ENCODE results near the gene TAC4. TPM values are rescaled to one million over a fixed set of nuclear protein-coding genes. Genes with fewer than 3 reads are reported as not detected.

The TAC4 gene
- polyA plus RNA-seq, 2 of the 4 experiments (the other 2 are of a cell fraction), result not detected

- ChIA-PET POLR2A (no interaction called here), CTCF (interaction anchor here (0.7 to 34.2 kb wide), 12 partner anchors 8 to 302 kb away, joined by 3 to 1602 read pairs (median 4); partner anchors contain the start of genes DLX3 and DLX4)
- DNase-seq (ENCODE audit: low read depth in 1 of 2, low spot score in 1 of 2), result no peak
- no peak overlapping the region for H3K4me2 ChIP-seq
- no peak for ATAC-seq
- H3K27ac ChIP-seq, result no peak overlapping the region
- H3K4me3 ChIP-seq, result no peak overlapping the region
- FAIRE-seq, result no peak
- H3K9me3 ChIP-seq, result no peaks in the 10 kb centered on the region
- no peaks in the 10 kb centered on the region for H3K4me1 ChIP-seq
- WGBS (ENCODE audit: missing lambda C conversion rate), result 89% methylated on average over 6 of the region's 6 CpGs
- TF ChIP-seq KDM1A (IDR thresholded peaks at IDR 0.05; ENCODE audit: low read depth) (no peak), POLR2AphosphoS2 (conservative IDR thresholded peaks at IDR 0.05; ENCODE audit: low read length) (no peak), CHD4 (IDR thresholded peaks at IDR 0.05; ENCODE audit: borderline replicate concordance) (no peak), ELK1 (IDR thresholded peaks at IDR 0.05; ENCODE audit: low read depth, low read length) (no peak), NR3C1 (IDR thresholded peaks at IDR 0.05) (no peak), HES2 (IDR thresholded peaks at IDR 0.05) (no peak), CBX2 (IDR thresholded peaks at IDR 0.05; ENCODE audit: borderline replicate concordance, low read depth) (no peak), POLR2A (IDR thresholded peaks at IDR 0.05; ENCODE audit: low read length) (no peak), BHLHE40 (IDR thresholded peaks at IDR 0.05; ENCODE audit: low read depth, low read length) (no peak), USF2 (IDR thresholded peaks at IDR 0.05) (no peak), RFX5 (IDR thresholded peaks at IDR 0.05) (no peak), MAZ (IDR thresholded peaks at IDR 0.05; ENCODE audit: borderline replicate concordance, low read depth, low read length) (no peak), MYC (IDR thresholded peaks at IDR 0.05; ENCODE audit: borderline replicate concordance, low read length) (no peak), PHF8 (IDR thresholded peaks at IDR 0.05; ENCODE audit: borderline replicate concordance, low read depth) (no peak), ESRRA (IDR thresholded peaks at IDR 0.05; ENCODE audit: borderline replicate concordance, low read length) (no peak), FOSL2 (IDR thresholded peaks at IDR 0.05) (no peak), FOSL2 (CRISPR knock-in tag; IDR thresholded peaks at IDR 0.05) (no peak), CEBPB (IDR thresholded peaks at IDR 0.05) (no peak)
Observed at GRCh38 chr17:49872754-49873377, 25.0 kb upstream of the TAC4 start.

GRCh38 chr17:49871211-49871610 lies 23.3 kb upstream of the TAC4 start:
- Histone ChIP-seq H3K4me2 (no peak overlapping the region), H3K4me1 (no peaks in the 10 kb centered on the region), H3K4me3 (no peak overlapping the region), H3K9me3 (no peaks in the 10 kb centered on the region), H3K27ac (no peak overlapping the region)
- ChIA-PET CTCF (interaction anchor here (1.0 to 34.2 kb wide), 8 partner anchors 8 to 217 kb away, joined by 3 to 1602 read pairs (median 5); partner anchors contain the start of genes DLX3 and DLX4), POLR2A (no interaction called here)
- 67% methylated on average over 6 of the region's 7 CpGs for WGBS (ENCODE audit: missing lambda C conversion rate)
- ATAC-seq (no peak), FAIRE-seq (no peak), DNase-seq (ENCODE audit: low read depth in 1 of 2, low spot score in 1 of 2) (no peak)
- TF ChIP-seq MAX (IDR thresholded peaks at IDR 0.05), result no peak
- no peak for TF ChIP-seq CBX2 (IDR thresholded peaks at IDR 0.05; ENCODE audit: borderline replicate concordance, low read depth)
- TF ChIP-seq E2F6 (IDR thresholded peaks at IDR 0.05; ENCODE audit: borderline replicate concordance, low read depth), result no peak
- no peak for TF ChIP-seq MAFK (IDR thresholded peaks at IDR 0.05; ENCODE audit: partially characterized antibody)
- TF ChIP-seq RARB (CRISPR knock-in tag; IDR thresholded peaks at IDR 0.05), result no peak
- TF ChIP-seq HES2 (IDR thresholded peaks at IDR 0.05), result no peak
- no peak for TF ChIP-seq POLR2AphosphoS2 (conservative IDR thresholded peaks at IDR 0.05; ENCODE audit: low read length)
- TF ChIP-seq RNF2 (IDR thresholded peaks at IDR 0.05; ENCODE audit: borderline replicate concordance, low read depth), result no peak
- no peak for TF ChIP-seq EHF (CRISPR knock-in tag; IDR thresholded peaks at IDR 0.05)
- no peak for TF ChIP-seq REST (IDR thresholded peaks at IDR 0.05)
- TF ChIP-seq SMC3 (IDR thresholded peaks at IDR 0.05), result no peak
- no peak for TF ChIP-seq HMGXB4 (CRISPR knock-in tag; IDR thresholded peaks at IDR 0.05; ENCODE audit: borderline replicate concordance)
